H1 (cell line): ENCODE data around the gene SLC23A3. TPM values are rescaled to one million over a fixed set of nuclear protein-coding genes. Genes with fewer than 3 reads are reported as not detected.

ENCODE experiments used
- CTCF ChIA-PET: fragments of 300-600 bp; sonication (Branson Sonifier 250); formaldehyde crosslinking; loops from one replicate; lab custom pipeline; 2021; ENCODE audit not compliant: partially characterized antibody; lab: Charles Lee
- POLR2A ChIA-PET: fragments of 300-600 bp; sonication (Branson Sonifier 250); formaldehyde crosslinking; loops from one replicate; lab custom pipeline; 2021; ENCODE audit warnings: inconsistent platforms; ENCODE audit not compliant: partially characterized antibody; lab: Charles Lee
- DNase-seq, 2 experiments: peaks; one replicate each; pipeline versions ENCODE4 v3.0.0 to v3.0.0-alpha.2; 2010 to 2022; ENCODE audit warnings: low spot score in 2 of 2, low read depth in 1 of 2, mixed read lengths in 1 of 2
- FAIRE-seq: peaks from 2 replicates; lab custom pipeline; 2011; peaks lifted over from hg19 to GRCh38; lab: Jason Lieb, UNC
- H2AFZ ChIP-seq: 2 replicates; pipeline ENCODE4 v1.8.1; 2012; ENCODE audit warnings: low read length, inconsistent platforms
- H2AK5ac ChIP-seq: 2 replicates; pipeline ENCODE4 v1.6.1; 2013; ENCODE audit warnings: low read depth, low read length
- H2BK120ac ChIP-seq: replicated peaks from 2 replicates; pipeline ENCODE3; 2013; ENCODE audit warnings: low read depth, low read length, inconsistent platforms
- H2BK12ac ChIP-seq: 2 replicates; pipeline ENCODE4 v1.6.1; 2013; ENCODE audit warnings: low read depth, low read length
- H2BK15ac ChIP-seq: 2 replicates; pipeline ENCODE4 v1.6.1; 2013; ENCODE audit warnings: low read length
- H2BK20ac ChIP-seq: 2 replicates; pipeline ENCODE4 v1.6.1; 2013; ENCODE audit warnings: low read length
- H2BK5ac ChIP-seq: 2 replicates; pipeline ENCODE4 v1.6.1; 2013; ENCODE audit warnings: low read depth, low read length
- H3K14ac ChIP-seq: 2 replicates; pipeline ENCODE4 v1.6.1; 2013; ENCODE audit warnings: inconsistent platforms; ENCODE audit not compliant: insufficient read length
- H3K18ac ChIP-seq: 2 replicates; pipeline ENCODE4 v1.6.1; 2013; ENCODE audit warnings: low read length; ENCODE audit errors: extremely low read depth
- H3K23ac ChIP-seq: 2 replicates; pipeline ENCODE4 v1.6.1; 2013; ENCODE audit warnings: inconsistent platforms; ENCODE audit not compliant: insufficient read length
- H3K23me2 ChIP-seq: 2 replicates; pipeline ENCODE4 v1.6.1; 2013; ENCODE audit warnings: low read depth, low read length
- H3K27ac ChIP-seq: 2 replicates; pipeline ENCODE4 v1.6.1; 2011; ENCODE audit warnings: low read depth, low read length, inconsistent platforms
- H3K27me3 ChIP-seq, 4 experiments: replicated peaks in 1 of 4; 1 replicate in 1 of 4; 2 replicates in 3 of 4; pipeline versions ENCODE4 v1.6.1 to v1.8.1; 2011 to 2013; ENCODE audit warnings: low read length in 3 of 4, mild to moderate bottlenecking in 3 of 4, inconsistent platforms in 2 of 4, mixed read lengths in 2 of 4, moderate library complexity in 1 of 4; ENCODE audit not compliant: control insufficient read depth in 3 of 4, insufficient read depth in 3 of 4; ENCODE audit errors: extremely low read depth in 1 of 4
- H3K36me3 ChIP-seq, 4 experiments: 2 replicates each; pipeline versions ENCODE4 v1.6.1 to v1.8.1; 2011 to 2013; ENCODE audit warnings: mild to moderate bottlenecking in 4 of 4, low read length in 3 of 4, moderate library complexity in 2 of 4, control low read depth in 1 of 4, inconsistent platforms in 1 of 4; ENCODE audit not compliant: insufficient read depth in 4 of 4, control insufficient read depth in 2 of 4
- H3K4ac ChIP-seq: replicated peaks from 2 replicates; pipeline ENCODE3; 2013; ENCODE audit warnings: low read length, low read depth, mixed read lengths, inconsistent platforms; ENCODE audit not compliant: insufficient read length
- H3K4me1 ChIP-seq, 4 experiments: replicated peaks in 1 of 4; 1 replicate in 1 of 4; 2 replicates in 3 of 4; pipeline versions ENCODE4 v1.6.1 to v1.8.1; 2011 to 2013; ENCODE audit warnings: low read length in 3 of 4, inconsistent platforms in 2 of 4, mixed read lengths in 1 of 4; ENCODE audit not compliant: insufficient read depth in 4 of 4, control insufficient read depth in 3 of 4
- H3K4me2 ChIP-seq, 2 experiments: 2 replicates each; pipeline versions ENCODE4 v1.6.1 to v1.8.1; 2011 to 2013; ENCODE audit warnings: low read depth in 2 of 2, low read length in 2 of 2, control low read depth in 1 of 2, inconsistent platforms in 1 of 2, mild to moderate bottlenecking in 1 of 2; ENCODE audit not compliant: insufficient read depth in 1 of 2
- H3K4me3 ChIP-seq, 4 experiments: fragments of 200-600, 300-600 bp in 1 of 4; sonication (generic), shearing (Covaris generic), sonication (Bioruptor Twin) in 1 of 4; 2 replicates each; pipeline versions ENCODE4 v1.5.1 to v1.8.1; 2011 to 2016; ENCODE audit warnings: low read length in 4 of 4, low read depth in 3 of 4, control low read depth in 2 of 4, inconsistent platforms in 2 of 4, mild to moderate bottlenecking in 2 of 4, mixed read lengths in 1 of 4, moderate library complexity in 1 of 4; ENCODE audit not compliant: insufficient read depth in 2 of 4; ENCODE audit errors: extremely low read depth in 1 of 4
- H3K56ac ChIP-seq: replicated peaks from 2 replicates; pipeline ENCODE3; 2013; ENCODE audit warnings: low read depth, mild to moderate bottlenecking, mixed read lengths, low read length, inconsistent platforms; ENCODE audit not compliant: insufficient read length
- H3K79me1 ChIP-seq: 2 replicates; pipeline ENCODE4 v1.6.1; 2013; ENCODE audit warnings: low read depth, low read length, control low read depth
- H3K79me2 ChIP-seq, 2 experiments: 2 replicates each; pipeline versions ENCODE4 v1.6.1 to v1.8.1; 2012 to 2013; ENCODE audit warnings: low read length in 2 of 2, mild to moderate bottlenecking in 2 of 2, inconsistent platforms in 1 of 2; ENCODE audit not compliant: insufficient read depth in 2 of 2, control insufficient read depth in 1 of 2
- H3K9ac ChIP-seq, 4 experiments: replicated peaks in 1 of 4; 1 replicate in 1 of 4; 2 replicates in 3 of 4; pipeline versions ENCODE4 v1.6.1 to v1.8.1; 2011 to 2013; ENCODE audit warnings: low read depth in 3 of 4, low read length in 3 of 4, control low read depth in 2 of 4, mild to moderate bottlenecking in 2 of 4, moderate library complexity in 2 of 4, inconsistent platforms in 1 of 4; ENCODE audit errors: extremely low read depth in 1 of 4
- H3K9me3 ChIP-seq, 2 experiments: 2 replicates each; pipeline versions ENCODE4 v1.6.1 to v1.8.1; 2012 to 2013; ENCODE audit warnings: mild to moderate bottlenecking in 2 of 2, moderate library complexity in 2 of 2, control low read depth in 1 of 2, inconsistent platforms in 1 of 2, low read depth in 1 of 2, low read length in 1 of 2, mixed read lengths in 1 of 2; ENCODE audit not compliant: insufficient read depth in 2 of 2
- H4K20me1 ChIP-seq, 2 experiments: replicated peaks in 1 of 2; 2 replicates each; pipeline versions ENCODE3 to v1.8.1; 2011 to 2013; ENCODE audit warnings: inconsistent platforms in 2 of 2, low read length in 2 of 2, mild to moderate bottlenecking in 1 of 2; ENCODE audit not compliant: insufficient read depth in 2 of 2, control insufficient read depth in 1 of 2
- H4K5ac ChIP-seq: 2 replicates; pipeline ENCODE4 v1.6.1; 2013; ENCODE audit warnings: low read length, low read depth, mixed read lengths, inconsistent platforms; ENCODE audit not compliant: insufficient read length
- H4K8ac ChIP-seq: 2 replicates; pipeline ENCODE4 v1.8.0; 2013; ENCODE audit warnings: mild to moderate bottlenecking, moderate library complexity, low read length, inconsistent platforms; ENCODE audit not compliant: insufficient read depth; ENCODE audit errors: extremely low read depth
- H4K91ac ChIP-seq: replicated peaks from 2 replicates; pipeline ENCODE3; 2013; ENCODE audit warnings: low read length, mixed read lengths, inconsistent platforms; ENCODE audit not compliant: insufficient read length
- ASH2L ChIP-seq: fragments of 200-600, 300-600 bp; sonication (generic); IDR thresholded peaks from one replicate; pipeline ENCODE4 v1.7.1; 2017; ENCODE audit warnings: low read length
- CREB1 ChIP-seq: IDR thresholded peaks from 2 replicates; pipeline ENCODE4 v1.6.1; 2012; ENCODE audit warnings: inconsistent platforms
- GTF2F1 ChIP-seq: IDR thresholded peaks from 2 replicates; pipeline ENCODE4 v1.6.1; 2012; ENCODE audit warnings: low read depth, low read length, improper control_type of control experiment, borderline replicate concordance
- KDM4A ChIP-seq: IDR thresholded peaks from one replicate; pipeline ENCODE4 v1.7.1; 2012; ENCODE audit warnings: low read depth, mild to moderate bottlenecking, moderate library complexity, low read length, inconsistent platforms; ENCODE audit not compliant: severe bottlenecking
- NRF1 ChIP-seq: IDR thresholded peaks from 2 replicates; pipeline ENCODE4 v1.6.1; 2011; ENCODE audit warnings: mild to moderate bottlenecking, low read depth, low read length, improper control_type of control experiment
- POLR2AphosphoS5 ChIP-seq: IDR thresholded peaks from 2 replicates; pipeline ENCODE4 v1.6.1; 2011; ENCODE audit warnings: low read depth, low read length
- RXRA ChIP-seq: IDR thresholded peaks from 2 replicates; pipeline ENCODE4 v1.6.1; 2011; ENCODE audit warnings: low read depth, mild to moderate bottlenecking, low read length, moderate library complexity; ENCODE audit not compliant: insufficient read depth
- SIN3A ChIP-seq, 2 experiments: IDR thresholded peaks in 1 of 2; conservative IDR thresholded peaks in 1 of 2; 2 replicates each; pipeline ENCODE4 v1.6.1; 2011 to 2012; ENCODE audit warnings: low read length in 2 of 2, improper control_type of control experiment in 1 of 2, low read depth in 1 of 2, mild to moderate bottlenecking in 1 of 2
- SP2 ChIP-seq: IDR thresholded peaks from 2 replicates; pipeline ENCODE4 v1.6.1; 2012; ENCODE audit warnings: mild to moderate bottlenecking, low read length, inconsistent platforms
- SUZ12 ChIP-seq: fragments of 200-600 bp; sonication (generic); IDR thresholded peaks from 2 replicates; pipeline ENCODE4 v1.6.1; 2012; ENCODE audit warnings: mild to moderate bottlenecking, inconsistent platforms, low read length, moderate library complexity, mixed read lengths
- TAF1 ChIP-seq: IDR thresholded peaks from 2 replicates; pipeline ENCODE4 v1.6.1; 2011; ENCODE audit warnings: mild to moderate bottlenecking, low read depth, low read length
- TAF7 ChIP-seq: optimal IDR thresholded peaks from 2 replicates; pipeline ENCODE3; 2011; ENCODE audit warnings: low read depth, mild to moderate bottlenecking, inconsistent platforms, low read length, moderate library complexity, borderline replicate concordance
- TEAD4 ChIP-seq: IDR thresholded peaks from 2 replicates; pipeline ENCODE4 v1.6.1; 2012; ENCODE audit warnings: low read depth, low read length, inconsistent platforms, mixed read lengths
- YY1 ChIP-seq: IDR thresholded peaks from 2 replicates; pipeline ENCODE4 v1.6.1; 2011; ENCODE audit warnings: low read depth, mild to moderate bottlenecking, low read length
- WGBS, 2 experiments: shearing (Covaris generic) in 1 of 2; methylation state at CpG; one replicate each; pipeline versions ENCODE4 v1.1.6 to v1.1.7; 2013 to 2015; ENCODE audit warnings: low lambda C conversion rate in 2 of 2, mixed read lengths in 2 of 2, inconsistent platforms in 1 of 2, low coverage in 1 of 2, missing lambda C conversion rate in 1 of 2; ENCODE audit not compliant: insufficient replicate concordance in 2 of 2, insufficient coverage in 1 of 2, insufficient read length in 1 of 2; ENCODE audit errors: extremely low coverage in 1 of 2, missing lambda C conversion rate in 1 of 2; 5-methylcytosine and 5-hydroxymethylcytosine counted together
- polyA plus RNA-seq, 7 experiments: library from polyadenylated mRNA; depleted of rRNA in 3 of 7; stranded (reverse) in 5 of 7; unstranded in 2 of 7; fragments of >200 nt in 5 of 7; fragments of 200-250 nt in 2 of 7; gene quantifications; 1 replicate in 5 of 7; 2 replicates in 1 of 7; 4 replicates in 1 of 7; pipeline versions ENCODE4 v1.2.1 to v1.2.3, GENCODE V29; 2011 to 2013; ENCODE audit warnings: missing spikeins in 2 of 7, mixed read lengths in 2 of 7
- total RNA-seq: library from RNA; stranded (reverse); fragmentation: NEBNext Ultra II Directional; extraction: Animal tissue kit (Norgen Biotek cat#: 25700); gene quantifications from 2 replicates; pipeline ENCODE4 v1.2.1, GENCODE V29; 2021

Gene SLC23A3
- total and polyA plus RNA-seq, 2 of the 8 experiments (the other 6 are each of a cell fraction or from before 2014, with no cell fraction given) = 0.35 to 0.84 TPM

GRCh38 chr2:219158586-219158985 is 11.2 kb downstream of the SLC23A3 start:
- H4K8ac ChIP-seq = no peak overlapping the region
- no peak overlapping the region for H3K4me2 ChIP-seq
- H3K36me3 ChIP-seq = peaks cover 0 to 2% (median 0%) of the 10 kb centered on the region in 4 experiments; a peak in 2 of 8 replicates
- no peak overlapping the region for H3K27ac ChIP-seq
- H3K4me3 ChIP-seq = no peak overlapping the region
- no peaks in the 10 kb centered on the region; a peak in 1 of 7 replicates for H3K27me3 ChIP-seq
- H3K23ac ChIP-seq = no peak overlapping the region
- no peak overlapping the region for H2AK5ac ChIP-seq
- no peak overlapping the region for H2AFZ ChIP-seq
- 89% methylated on average over 3 of the region's 3 CpGs; no CpG with 5 or more reads in 1 of the 2 experiments for WGBS, 2 experiments
- peaks cover 0 to 5% (median 2%) of the 10 kb centered on the region in 4 experiments; a peak in 3 of 7 replicates for H3K4me1 ChIP-seq
- DNase-seq (no peak), FAIRE-seq (no peak)
- no peaks in the 10 kb centered on the region for H3K79me1 ChIP-seq
- no peak overlapping the region for H2BK12ac ChIP-seq
- H3K4ac ChIP-seq = no peak overlapping the region
- H3K18ac ChIP-seq = no peak overlapping the region
- no peak overlapping the region for H2BK120ac ChIP-seq
- ChIA-PET CTCF (interaction anchor here (0.7 to 12.5 kb wide), 31 partner anchors 10 to 500 kb away, joined by 3 to 149 read pairs (median 4); partner anchors contain the start of genes CNPPD1, FEV, IHH and SLC23A3), POLR2A (interaction anchor here (0.8 to 1.6 kb wide), 4 partner anchors 18 to 100 kb away, joined by 3 to 5 read pairs (median 4); partner anchors contain the start of genes ABCB6, CNPPD1 and TUBA4A)
- no peak overlapping the region for H3K14ac ChIP-seq
- no peaks in the 10 kb centered on the region for H3K79me2 ChIP-seq
- H3K9me3 ChIP-seq = no peaks in the 10 kb centered on the region
- H3K56ac ChIP-seq = no peak overlapping the region
- no peak overlapping the region for H4K5ac ChIP-seq
- no peak overlapping the region for H4K91ac ChIP-seq
- no peak for TF ChIP-seq ASH2L
- TF ChIP-seq SP2 = no peak
- TF ChIP-seq POLR2AphosphoS5 = no peak
- TF ChIP-seq SUZ12 = no peak
- TF ChIP-seq YY1 = no peak
- TF ChIP-seq TEAD4 = no peak
- no peak for TF ChIP-seq NRF1
- no peak for TF ChIP-seq TAF1
- no peak for TF ChIP-seq CREB1
- TF ChIP-seq GTF2F1 = no peak
- TF ChIP-seq KDM4A = no peak
- TF ChIP-seq SIN3A (conservative IDR thresholded peaks at IDR 0.05 in 1 of 2, IDR thresholded peaks at IDR 0.05 in 1 of 2; ENCODE audit: low read depth in 1 of 2, low read length in 2 of 2) = no peak
- no peak for TF ChIP-seq RXRA
- no peak for TF ChIP-seq TAF7
- H2BK15ac ChIP-seq = no peak overlapping the region
- H3K9ac ChIP-seq = no peak overlapping the region
- no peak overlapping the region for H2BK5ac ChIP-seq
- H2BK20ac ChIP-seq = no peak overlapping the region
- H3K23me2 ChIP-seq = peaks cover 2% of the 10 kb centered on the region; the same call in 1 of the 2 replicates
- H4K20me1 ChIP-seq = peaks cover 2 to 5% of the 10 kb centered on the region in 2 experiments
